K562 (cell line): ENCODE data around the gene ZKSCAN4. TPM values are rescaled to one million over a fixed set of nuclear protein-coding genes. Genes with fewer than 3 reads are reported as not detected.

ENCODE experiments used
- DACH1 ChIP-seq: fragments of 450-650 bp; IDR thresholded peaks from 2 replicates; pipeline ENCODE4 v1.6.1; 2018; ENCODE audit not compliant: partially characterized antibody
- PRPF4 ChIP-seq: fragments of 200-400 bp; formaldehyde crosslinking; IDR thresholded peaks from one replicate; pipeline ENCODE4 v1.6.1; 2017; ENCODE audit warnings: low read length, low read depth, mild to moderate bottlenecking; ENCODE audit not compliant: insufficient read depth, poor library complexity, severe bottlenecking
- XRCC5 ChIP-seq: fragments of 200-400 bp; formaldehyde crosslinking; IDR thresholded peaks from 2 replicates; pipeline ENCODE4 v1.6.1; 2017; ENCODE audit warnings: low read depth, mild to moderate bottlenecking, low read length
- YBX1 ChIP-seq: fragments of 450-650 bp; IDR thresholded peaks from 2 replicates; pipeline ENCODE4 v1.7.1; 2016; ENCODE audit warnings: mild to moderate bottlenecking
- ZNF583 ChIP-seq: fragments of 250-450 bp; sonication (Bioruptor Pico); IDR thresholded peaks from 2 replicates; pipeline ENCODE4 v1.4.0; 2020
- polyA plus RNA-seq, 8 experiments: library from polyadenylated mRNA; depleted of rRNA in 4 of 8; stranded (reverse) in 5 of 8; unstranded in 3 of 8; fragments of >200 nt; fragmentation: Nextera tagmentation in 2 of 8; fragmentation: Illumina TruSeq in 1 of 8; extraction: Ambion mirVana in 2 of 8; extraction: Trizol in 1 of 8; gene quantifications; 2 replicates each; pipeline versions ENCODE4 v1.2.1 to v1.2.3, GENCODE V29; 2011 to 2014; ENCODE audit warnings: inconsistent platforms in 1 of 8, missing spikeins in 1 of 8
- total RNA-seq, 7 experiments: library from RNA; depleted of rRNA in 6 of 7; stranded (reverse); fragments of >200 nt in 6 of 7; fragmentation: Illumina TruSeq in 2 of 7; extraction: Trizol in 2 of 7; gene quantifications; 2 replicates each; pipeline versions ENCODE4 v1.2.1 to v1.2.3, GENCODE V29; 2011 to 2021; ENCODE audit warnings: low replicate concordance in 1 of 7
- TF ChIP-seq, protein P1 (sequence below), 2 experiments: IDR thresholded peaks; 2 replicates each; pipeline ENCODE4 v1.6.1; 2011; ENCODE audit warnings: borderline replicate concordance in 1 of 2, control low read depth in 1 of 2, low read depth in 1 of 2, low read length in 1 of 2, mild to moderate bottlenecking in 1 of 2, mixed read lengths in 1 of 2, moderate library complexity in 1 of 2; ENCODE audit not compliant: insufficient read depth in 1 of 2, insufficient read length in 1 of 2, poor library complexity in 1 of 2, severe bottlenecking in 1 of 2; ENCODE audit errors: extremely low read depth in 1 of 2
- TF ChIP-seq, protein P2 (sequence below): fragments of 200-600 bp; sonication (generic); IDR thresholded peaks from one replicate; pipeline ENCODE4 v1.6.1; 2012; ENCODE audit warnings: mild to moderate bottlenecking, low read depth, low read length, inconsistent platforms
- TF ChIP-seq, protein P3 (sequence below): sonication (generic); formaldehyde crosslinking; IDR thresholded peaks from 2 replicates; pipeline ENCODE4 v1.8.1; 2023; ENCODE audit warnings: mild to moderate bottlenecking, missing genetic modification reagents
- TF ChIP-seq, protein P4 (sequence below): fragments of 150-350 bp; conservative IDR thresholded peaks from 2 replicates; pipeline ENCODE4 v1.6.1; 2014; ENCODE audit warnings: low read length

ZKSCAN4 gene
- total and polyA plus RNA-seq, 9 of the 15 experiments (the other 6 are each of a cell fraction or from before 2014, with no cell fraction given): 1.2 to 5.3 (median 4.7) TPM

DNA sequence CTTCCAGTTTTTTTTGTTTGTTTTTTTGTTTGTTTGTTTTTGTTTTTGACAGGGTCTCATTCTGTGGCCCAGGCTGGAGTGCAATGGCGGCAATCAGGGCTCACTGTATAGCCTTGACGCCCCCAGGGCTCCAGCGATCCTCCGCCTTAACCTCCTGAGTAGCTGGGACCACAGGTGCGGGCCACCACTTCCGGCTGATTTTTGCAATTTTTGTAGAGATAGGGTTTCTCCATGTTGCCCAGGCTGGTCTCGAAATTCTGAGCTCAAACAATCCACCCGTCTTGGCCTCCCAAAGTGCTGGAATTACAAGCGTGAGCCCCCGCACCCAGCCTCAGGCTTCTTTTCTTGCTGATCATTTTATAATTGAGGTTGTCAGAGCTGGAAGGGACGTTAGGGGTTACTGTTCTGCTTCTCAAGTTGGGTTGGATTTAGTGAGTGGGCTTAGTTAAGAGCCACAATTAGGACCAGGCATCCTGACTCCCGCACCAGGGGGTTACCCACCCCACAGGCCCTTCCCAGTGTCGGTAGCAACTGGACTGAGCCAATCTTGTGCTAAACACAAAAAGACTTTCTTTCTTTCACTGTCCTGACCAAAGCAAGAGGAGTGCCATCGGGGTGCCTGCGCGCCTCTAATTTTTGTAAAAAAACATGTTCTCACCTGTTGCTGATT lies 40.1 kb downstream of the ZKSCAN4 start (continued):
- TF ChIP-seq, protein P1, sequence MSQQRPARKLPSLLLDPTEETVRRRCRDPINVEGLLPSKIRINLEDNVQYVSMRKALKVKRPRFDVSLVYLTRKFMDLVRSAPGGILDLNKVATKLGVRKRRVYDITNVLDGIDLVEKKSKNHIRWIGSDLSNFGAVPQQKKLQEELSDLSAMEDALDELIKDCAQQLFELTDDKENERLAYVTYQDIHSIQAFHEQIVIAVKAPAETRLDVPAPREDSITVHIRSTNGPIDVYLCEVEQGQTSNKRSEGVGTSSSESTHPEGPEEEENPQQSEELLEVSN (IDR thresholded peaks at IDR 0.05; ENCODE audit: borderline replicate concordance in 1 of 2, extremely low read depth in 1 of 2, insufficient read depth in 1 of 2, insufficient read length in 1 of 2, low read depth in 1 of 2, low read length in 1 of 2, poor library complexity in 1 of 2, severe bottlenecking in 1 of 2): peak; percentile 34 to 74
- TF ChIP-seq, protein P2, sequence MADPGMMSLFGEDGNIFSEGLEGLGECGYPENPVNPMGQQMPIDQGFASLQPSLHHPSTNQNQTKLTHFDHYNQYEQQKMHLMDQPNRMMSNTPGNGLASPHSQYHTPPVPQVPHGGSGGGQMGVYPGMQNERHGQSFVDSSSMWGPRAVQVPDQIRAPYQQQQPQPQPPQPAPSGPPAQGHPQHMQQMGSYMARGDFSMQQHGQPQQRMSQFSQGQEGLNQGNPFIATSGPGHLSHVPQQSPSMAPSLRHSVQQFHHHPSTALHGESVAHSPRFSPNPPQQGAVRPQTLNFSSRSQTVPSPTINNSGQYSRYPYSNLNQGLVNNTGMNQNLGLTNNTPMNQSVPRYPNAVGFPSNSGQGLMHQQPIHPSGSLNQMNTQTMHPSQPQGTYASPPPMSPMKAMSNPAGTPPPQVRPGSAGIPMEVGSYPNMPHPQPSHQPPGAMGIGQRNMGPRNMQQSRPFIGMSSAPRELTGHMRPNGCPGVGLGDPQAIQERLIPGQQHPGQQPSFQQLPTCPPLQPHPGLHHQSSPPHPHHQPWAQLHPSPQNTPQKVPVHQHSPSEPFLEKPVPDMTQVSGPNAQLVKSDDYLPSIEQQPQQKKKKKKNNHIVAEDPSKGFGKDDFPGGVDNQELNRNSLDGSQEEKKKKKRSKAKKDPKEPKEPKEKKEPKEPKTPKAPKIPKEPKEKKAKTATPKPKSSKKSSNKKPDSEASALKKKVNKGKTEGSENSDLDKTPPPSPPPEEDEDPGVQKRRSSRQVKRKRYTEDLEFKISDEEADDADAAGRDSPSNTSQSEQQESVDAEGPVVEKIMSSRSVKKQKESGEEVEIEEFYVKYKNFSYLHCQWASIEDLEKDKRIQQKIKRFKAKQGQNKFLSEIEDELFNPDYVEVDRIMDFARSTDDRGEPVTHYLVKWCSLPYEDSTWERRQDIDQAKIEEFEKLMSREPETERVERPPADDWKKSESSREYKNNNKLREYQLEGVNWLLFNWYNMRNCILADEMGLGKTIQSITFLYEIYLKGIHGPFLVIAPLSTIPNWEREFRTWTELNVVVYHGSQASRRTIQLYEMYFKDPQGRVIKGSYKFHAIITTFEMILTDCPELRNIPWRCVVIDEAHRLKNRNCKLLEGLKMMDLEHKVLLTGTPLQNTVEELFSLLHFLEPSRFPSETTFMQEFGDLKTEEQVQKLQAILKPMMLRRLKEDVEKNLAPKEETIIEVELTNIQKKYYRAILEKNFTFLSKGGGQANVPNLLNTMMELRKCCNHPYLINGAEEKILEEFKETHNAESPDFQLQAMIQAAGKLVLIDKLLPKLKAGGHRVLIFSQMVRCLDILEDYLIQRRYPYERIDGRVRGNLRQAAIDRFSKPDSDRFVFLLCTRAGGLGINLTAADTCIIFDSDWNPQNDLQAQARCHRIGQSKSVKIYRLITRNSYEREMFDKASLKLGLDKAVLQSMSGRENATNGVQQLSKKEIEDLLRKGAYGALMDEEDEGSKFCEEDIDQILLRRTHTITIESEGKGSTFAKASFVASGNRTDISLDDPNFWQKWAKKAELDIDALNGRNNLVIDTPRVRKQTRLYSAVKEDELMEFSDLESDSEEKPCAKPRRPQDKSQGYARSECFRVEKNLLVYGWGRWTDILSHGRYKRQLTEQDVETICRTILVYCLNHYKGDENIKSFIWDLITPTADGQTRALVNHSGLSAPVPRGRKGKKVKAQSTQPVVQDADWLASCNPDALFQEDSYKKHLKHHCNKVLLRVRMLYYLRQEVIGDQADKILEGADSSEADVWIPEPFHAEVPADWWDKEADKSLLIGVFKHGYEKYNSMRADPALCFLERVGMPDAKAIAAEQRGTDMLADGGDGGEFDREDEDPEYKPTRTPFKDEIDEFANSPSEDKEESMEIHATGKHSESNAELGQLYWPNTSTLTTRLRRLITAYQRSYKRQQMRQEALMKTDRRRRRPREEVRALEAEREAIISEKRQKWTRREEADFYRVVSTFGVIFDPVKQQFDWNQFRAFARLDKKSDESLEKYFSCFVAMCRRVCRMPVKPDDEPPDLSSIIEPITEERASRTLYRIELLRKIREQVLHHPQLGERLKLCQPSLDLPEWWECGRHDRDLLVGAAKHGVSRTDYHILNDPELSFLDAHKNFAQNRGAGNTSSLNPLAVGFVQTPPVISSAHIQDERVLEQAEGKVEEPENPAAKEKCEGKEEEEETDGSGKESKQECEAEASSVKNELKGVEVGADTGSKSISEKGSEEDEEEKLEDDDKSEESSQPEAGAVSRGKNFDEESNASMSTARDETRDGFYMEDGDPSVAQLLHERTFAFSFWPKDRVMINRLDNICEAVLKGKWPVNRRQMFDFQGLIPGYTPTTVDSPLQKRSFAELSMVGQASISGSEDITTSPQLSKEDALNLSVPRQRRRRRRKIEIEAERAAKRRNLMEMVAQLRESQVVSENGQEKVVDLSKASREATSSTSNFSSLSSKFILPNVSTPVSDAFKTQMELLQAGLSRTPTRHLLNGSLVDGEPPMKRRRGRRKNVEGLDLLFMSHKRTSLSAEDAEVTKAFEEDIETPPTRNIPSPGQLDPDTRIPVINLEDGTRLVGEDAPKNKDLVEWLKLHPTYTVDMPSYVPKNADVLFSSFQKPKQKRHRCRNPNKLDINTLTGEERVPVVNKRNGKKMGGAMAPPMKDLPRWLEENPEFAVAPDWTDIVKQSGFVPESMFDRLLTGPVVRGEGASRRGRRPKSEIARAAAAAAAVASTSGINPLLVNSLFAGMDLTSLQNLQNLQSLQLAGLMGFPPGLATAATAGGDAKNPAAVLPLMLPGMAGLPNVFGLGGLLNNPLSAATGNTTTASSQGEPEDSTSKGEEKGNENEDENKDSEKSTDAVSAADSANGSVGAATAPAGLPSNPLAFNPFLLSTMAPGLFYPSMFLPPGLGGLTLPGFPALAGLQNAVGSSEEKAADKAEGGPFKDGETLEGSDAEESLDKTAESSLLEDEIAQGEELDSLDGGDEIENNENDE: no peak
- TF ChIP-seq YBX1 (no peak), ZNF583 (CRISPR knock-in tag) (no peak), PRPF4 (no peak), DACH1 (no peak), XRCC5 (no peak)
- TF ChIP-seq, protein P3, sequence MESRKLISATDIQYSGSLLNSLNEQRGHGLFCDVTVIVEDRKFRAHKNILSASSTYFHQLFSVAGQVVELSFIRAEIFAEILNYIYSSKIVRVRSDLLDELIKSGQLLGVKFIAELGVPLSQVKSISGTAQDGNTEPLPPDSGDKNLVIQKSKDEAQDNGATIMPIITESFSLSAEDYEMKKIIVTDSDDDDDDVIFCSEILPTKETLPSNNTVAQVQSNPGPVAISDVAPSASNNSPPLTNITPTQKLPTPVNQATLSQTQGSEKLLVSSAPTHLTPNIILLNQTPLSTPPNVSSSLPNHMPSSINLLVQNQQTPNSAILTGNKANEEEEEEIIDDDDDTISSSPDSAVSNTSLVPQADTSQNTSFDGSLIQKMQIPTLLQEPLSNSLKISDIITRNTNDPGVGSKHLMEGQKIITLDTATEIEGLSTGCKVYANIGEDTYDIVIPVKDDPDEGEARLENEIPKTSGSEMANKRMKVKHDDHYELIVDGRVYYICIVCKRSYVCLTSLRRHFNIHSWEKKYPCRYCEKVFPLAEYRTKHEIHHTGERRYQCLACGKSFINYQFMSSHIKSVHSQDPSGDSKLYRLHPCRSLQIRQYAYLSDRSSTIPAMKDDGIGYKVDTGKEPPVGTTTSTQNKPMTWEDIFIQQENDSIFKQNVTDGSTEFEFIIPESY (CRISPR knock-in tag): no peak
- TF ChIP-seq, protein P4, sequence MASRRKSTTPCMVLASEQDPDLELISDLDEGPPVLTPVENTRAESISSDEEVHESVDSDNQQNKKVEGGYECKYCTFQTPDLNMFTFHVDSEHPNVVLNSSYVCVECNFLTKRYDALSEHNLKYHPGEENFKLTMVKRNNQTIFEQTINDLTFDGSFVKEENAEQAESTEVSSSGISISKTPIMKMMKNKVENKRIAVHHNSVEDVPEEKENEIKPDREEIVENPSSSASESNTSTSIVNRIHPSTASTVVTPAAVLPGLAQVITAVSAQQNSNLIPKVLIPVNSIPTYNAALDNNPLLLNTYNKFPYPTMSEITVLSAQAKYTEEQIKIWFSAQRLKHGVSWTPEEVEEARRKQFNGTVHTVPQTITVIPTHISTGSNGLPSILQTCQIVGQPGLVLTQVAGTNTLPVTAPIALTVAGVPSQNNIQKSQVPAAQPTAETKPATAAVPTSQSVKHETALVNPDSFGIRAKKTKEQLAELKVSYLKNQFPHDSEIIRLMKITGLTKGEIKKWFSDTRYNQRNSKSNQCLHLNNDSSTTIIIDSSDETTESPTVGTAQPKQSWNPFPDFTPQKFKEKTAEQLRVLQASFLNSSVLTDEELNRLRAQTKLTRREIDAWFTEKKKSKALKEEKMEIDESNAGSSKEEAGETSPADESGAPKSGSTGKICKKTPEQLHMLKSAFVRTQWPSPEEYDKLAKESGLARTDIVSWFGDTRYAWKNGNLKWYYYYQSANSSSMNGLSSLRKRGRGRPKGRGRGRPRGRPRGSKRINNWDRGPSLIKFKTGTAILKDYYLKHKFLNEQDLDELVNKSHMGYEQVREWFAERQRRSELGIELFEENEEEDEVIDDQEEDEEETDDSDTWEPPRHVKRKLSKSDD: no peak
